H9 (cell line): ENCODE results near the gene HIP1R. TPM values are rescaled to one million over a fixed set of nuclear protein-coding genes. Genes with fewer than 3 reads are reported as not detected.

ENCODE experiments used
- DNase-seq: peaks from one replicate; pipeline ENCODE4 v3.0.0-alpha.2; 2017
- H2AFZ ChIP-seq: one replicate; pipeline ENCODE4 v1.6.1; 2013; ENCODE audit warnings: mild to moderate bottlenecking, low read length, control low read depth, moderate library complexity
- H2AK5ac ChIP-seq: 2 replicates; pipeline ENCODE4 v1.6.1; 2013; ENCODE audit warnings: low read length, control low read depth, mixed read lengths; ENCODE audit not compliant: insufficient read length
- H2BK120ac ChIP-seq: one replicate; pipeline ENCODE4 v1.6.1; 2013; ENCODE audit warnings: low read depth, mild to moderate bottlenecking, low read length, control low read depth, inconsistent platforms; ENCODE audit not compliant: poor library complexity, severe bottlenecking
- H2BK12ac ChIP-seq: 2 replicates; pipeline ENCODE4 v1.6.1; 2013; ENCODE audit warnings: low read length, control low read depth, mixed read lengths, low read depth; ENCODE audit not compliant: insufficient read length
- H2BK15ac ChIP-seq: 2 replicates; pipeline ENCODE4 v1.6.1; 2013; ENCODE audit warnings: low read depth, low read length, control low read depth
- H2BK20ac ChIP-seq: one replicate; pipeline ENCODE4 v1.6.1; 2013; ENCODE audit warnings: low read depth, mild to moderate bottlenecking, low read length, control low read depth, inconsistent platforms; ENCODE audit not compliant: poor library complexity, severe bottlenecking
- H2BK5ac ChIP-seq: 2 replicates; pipeline ENCODE4 v1.6.1; 2013; ENCODE audit warnings: low read length, control low read depth, mixed read lengths; ENCODE audit not compliant: insufficient read length
- H3K14ac ChIP-seq: 2 replicates; pipeline ENCODE4 v1.6.1; 2013; ENCODE audit warnings: low read length, control low read depth; ENCODE audit not compliant: insufficient read depth
- H3K18ac ChIP-seq: 2 replicates; pipeline ENCODE4 v1.6.1; 2013; ENCODE audit warnings: low read depth, mild to moderate bottlenecking, mixed read lengths, low read length, control low read depth; ENCODE audit not compliant: insufficient read length
- H3K23ac ChIP-seq: 2 replicates; pipeline ENCODE4 v1.6.1; 2013; ENCODE audit warnings: low read length, control low read depth, mixed read lengths, low read depth; ENCODE audit not compliant: insufficient read length
- H3K23me2 ChIP-seq: 2 replicates; pipeline ENCODE4 v1.6.1; 2013; ENCODE audit warnings: low read depth, mild to moderate bottlenecking, mixed read lengths, low read length, control low read depth; ENCODE audit not compliant: insufficient read length, poor library complexity, severe bottlenecking
- H3K27ac ChIP-seq: 2 replicates; pipeline ENCODE4 v1.5.1; 2013; ENCODE audit warnings: low read length, control low read depth, mixed read lengths, low read depth; ENCODE audit not compliant: insufficient read length
- H3K27me3 ChIP-seq: 2 replicates; pipeline ENCODE4 v1.6.1; 2013; ENCODE audit warnings: low read length, control low read depth, inconsistent platforms; ENCODE audit not compliant: insufficient read depth
- H3K4ac ChIP-seq: 2 replicates; pipeline ENCODE4 v1.6.1; 2013; ENCODE audit warnings: low read depth, mild to moderate bottlenecking, control low read depth, inconsistent platforms, low read length, moderate library complexity
- H3K4me1 ChIP-seq: 2 replicates; pipeline ENCODE4 v1.6.1; 2013; ENCODE audit warnings: low read length, control low read depth, inconsistent platforms; ENCODE audit not compliant: insufficient read depth
- H3K4me2 ChIP-seq: 2 replicates; pipeline ENCODE4 v1.6.1; 2013; ENCODE audit warnings: low read length, control low read depth, mixed read lengths; ENCODE audit not compliant: insufficient read length, insufficient read depth
- H3K56ac ChIP-seq: 2 replicates; pipeline ENCODE4 v1.6.1; 2013; ENCODE audit warnings: low read depth, mild to moderate bottlenecking, mixed read lengths, low read length, control low read depth; ENCODE audit not compliant: insufficient read length
- H3K79me1 ChIP-seq: 2 replicates; pipeline ENCODE4 v1.6.1; 2013; ENCODE audit warnings: low read depth, mild to moderate bottlenecking, moderate library complexity, low read length, control low read depth, inconsistent platforms; ENCODE audit not compliant: insufficient read depth, poor library complexity, severe bottlenecking
- H3K79me2 ChIP-seq: 2 replicates; pipeline ENCODE4 v1.6.1; 2013; ENCODE audit warnings: low read length, control low read depth, inconsistent platforms; ENCODE audit not compliant: insufficient read depth
- H3K9ac ChIP-seq: 2 replicates; pipeline ENCODE4 v1.6.1; 2013; ENCODE audit warnings: low read length, control low read depth, mixed read lengths; ENCODE audit not compliant: insufficient read length; ENCODE audit errors: extremely low read depth
- H3K9me3 ChIP-seq: one replicate; pipeline ENCODE4 v1.6.1; 2013; ENCODE audit warnings: low read depth, low read length, inconsistent platforms; ENCODE audit not compliant: control insufficient read depth
- H3T11ph ChIP-seq: one replicate; pipeline ENCODE4 v1.6.1; 2013; ENCODE audit warnings: mild to moderate bottlenecking, low read length, control low read depth, inconsistent platforms
- H4K20me1 ChIP-seq: one replicate; pipeline ENCODE4 v1.6.1; 2013; ENCODE audit not compliant: control insufficient read depth, insufficient read length, insufficient read depth
- H4K5ac ChIP-seq: 2 replicates; pipeline ENCODE4 v1.6.1; 2013; ENCODE audit warnings: low read depth, mild to moderate bottlenecking, mixed read lengths, low read length, control low read depth; ENCODE audit not compliant: insufficient read length
- H4K8ac ChIP-seq: replicated peaks from 2 replicates; pipeline ENCODE4 v1.6.1; 2013; ENCODE audit warnings: low read length, control low read depth, mixed read lengths, low read depth; ENCODE audit not compliant: insufficient read length
- H4K91ac ChIP-seq: 2 replicates; pipeline ENCODE4 v1.6.1; 2013; ENCODE audit warnings: low read depth, mild to moderate bottlenecking, moderate library complexity, mixed read lengths, low read length, control low read depth; ENCODE audit not compliant: insufficient read length
- H3K27ac Mint-ChIP-seq, 3 experiments: 2 replicates in 2 of 3; 3 replicates in 1 of 3; pipeline ENCODE4 v1.8.0; 2020 to 2021; ENCODE audit warnings: mixed read lengths in 3 of 3, mild to moderate bottlenecking in 1 of 3, moderate library complexity in 1 of 3
- H3K27me3 Mint-ChIP-seq: 2 replicates; pipeline ENCODE4 v1.8.0; 2021; ENCODE audit warnings: low read depth, mild to moderate bottlenecking, moderate library complexity, mixed read lengths
- H3K36me3 Mint-ChIP-seq, 3 experiments: 2 replicates in 2 of 3; 3 replicates in 1 of 3; pipeline ENCODE4 v1.8.0; 2020 to 2021; ENCODE audit warnings: low read depth in 3 of 3, mixed read lengths in 3 of 3; ENCODE audit not compliant: insufficient read depth in 1 of 3
- H3K4me1 Mint-ChIP-seq, 2 experiments: 2 replicates each; pipeline ENCODE4 v1.8.0; 2020; ENCODE audit warnings: mixed read lengths in 2 of 2
- H3K4me3 Mint-ChIP-seq, 2 experiments: 2 replicates in 1 of 2; 3 replicates in 1 of 2; pipeline ENCODE4 v1.8.0; 2020 to 2021; ENCODE audit warnings: mild to moderate bottlenecking in 2 of 2, mixed read lengths in 2 of 2, moderate library complexity in 1 of 2
- H3K9me3 Mint-ChIP-seq, 2 experiments: 2 replicates in 1 of 2; 3 replicates in 1 of 2; pipeline ENCODE4 v1.8.0; 2020; ENCODE audit warnings: mild to moderate bottlenecking in 2 of 2, mixed read lengths in 2 of 2, moderate library complexity in 1 of 2
- CTCF ChIP-seq: fragments of 200-600 bp; sonication (generic); conservative IDR thresholded peaks from 3 replicates; pipeline ENCODE4 v1.8.0; 2021; ENCODE audit warnings: antibody characterized with exemption, mild to moderate bottlenecking
- WGBS: extraction: QIAGEN DNeasy Blood & Tissue Kit; methylation state at CpG from one replicate; pipeline ENCODE4 v1.1.7; 2013; ENCODE audit warnings: missing lambda C conversion rate, low lambda C conversion rate, mixed read lengths; ENCODE audit not compliant: insufficient read length; ENCODE audit errors: extremely low coverage; 5-methylcytosine and 5-hydroxymethylcytosine counted together
- total RNA-seq: library from RNA; stranded (reverse); gene quantifications from 2 replicates; pipeline ENCODE4 v1.2.1, GENCODE V29; 2021

The HIP1R gene
- total RNA-seq, 1 experiment from 2014 or later: 17.4 TPM

GRCh38 chr12:122820838-122821271 lies 14.4 kb upstream of the HIP1R start:
- Histone ChIP-seq H3K79me2 (no peaks in the 10 kb centered on the region), H3K23ac (no peak overlapping the region), H3K27me3 (no peaks in the 10 kb centered on the region), H3K4me1 (no peaks in the 10 kb centered on the region), H3K9ac (no peak overlapping the region), H4K8ac (no peak overlapping the region), H3K18ac (no peak overlapping the region), H3T11ph (no peak overlapping the region), H2BK120ac (no peak overlapping the region), H3K27ac (no peak overlapping the region), H3K4me2 (no peak overlapping the region), H4K20me1 (no peaks in the 10 kb centered on the region), H2AK5ac (no peak overlapping the region), H3K4ac (no peak overlapping the region), H2BK12ac (no peak overlapping the region), H3K56ac (no peak overlapping the region), H3K14ac (no peak overlapping the region), H3K23me2 (no peaks in the 10 kb centered on the region), H4K91ac (no peak overlapping the region), H2AFZ (no peak overlapping the region), H2BK20ac (no peak overlapping the region), H3K79me1 (no peaks in the 10 kb centered on the region), H3K9me3 (no peaks in the 10 kb centered on the region), H2BK15ac (no peak overlapping the region), H2BK5ac (no peak overlapping the region), H4K5ac (no peak overlapping the region)
- peaks cover 0 to under 1% of the 10 kb centered on the region in 2 experiments; a peak in 1 of 4 replicates for H3K4me1 Mint-ChIP-seq
- DNase-seq: no peak
- no peaks in the 10 kb centered on the region for H3K9me3 Mint-ChIP-seq
- no peak for TF ChIP-seq CTCF
- H3K27me3 Mint-ChIP-seq: peaks cover 40% of the 10 kb centered on the region
- no peak overlapping the region; a peak in 1 of 5 replicates for H3K4me3 Mint-ChIP-seq
- no CpG with 5 or more reads among the region's 7 CpGs for WGBS
- no peak overlapping the region for H3K27ac Mint-ChIP-seq
- no peaks in the 10 kb centered on the region for H3K36me3 Mint-ChIP-seq
